ENCODE results near the gene NRBF2.
A peak's percentile ranks its signal among the peaks of the same experiment; 100 is the strongest.

Gene NRBF2

GRCh38 chr10:63157845-63158624, 24.9 kb downstream of the NRBF2 start:
- no peak overlapping the region for H3K4me3 ChIP-seq (ENCODE audit: control insufficient read depth, low read depth, low read length)
- DNase-seq (ENCODE audit: low read depth) = peak; percentile 84
- TF ChIP-seq CTCF (IDR thresholded peaks at IDR 0.05; ENCODE audit: control insufficient read depth, insufficient read depth, low read depth, low read length, missing control alignments) = peak; percentile 71

GRCh38 chr10:63161592-63161991, 28.5 kb downstream of the NRBF2 start:
- H3K4me3 ChIP-seq (ENCODE audit: control insufficient read depth, low read depth, low read length) = no peak overlapping the region
- DNase-seq (ENCODE audit: low read depth) = no peak
- no peak for TF ChIP-seq CTCF (IDR thresholded peaks at IDR 0.05; ENCODE audit: control insufficient read depth, insufficient read depth, low read depth, low read length, missing control alignments)

- TF ChIP-seq CTCF (IDR thresholded peaks at IDR 0.05; ENCODE audit: control insufficient read depth, insufficient read depth, low read depth, low read length, missing control alignments) = no peak
- H3K4me3 ChIP-seq (ENCODE audit: control insufficient read depth, low read depth, low read length) = no peak overlapping the region
- DNase-seq (ENCODE audit: low read depth) = no peak
Observed at GRCh38 chr10:63164166-63164623, 31.1 kb downstream of the NRBF2 start.

- no peak for TF ChIP-seq CTCF (IDR thresholded peaks at IDR 0.05; ENCODE audit: control insufficient read depth, insufficient read depth, low read depth, low read length, missing control alignments)
- no peak overlapping the region for H3K4me3 ChIP-seq (ENCODE audit: control insufficient read depth, low read depth, low read length)
- DNase-seq (ENCODE audit: low read depth) = no peak
Observed at GRCh38 chr10:63165249-63165648, 32.1 kb downstream of the NRBF2 start.

GRCh38 chr10:63166742-63167258, 33.7 kb downstream of the NRBF2 start:
- peak; percentile 55 for DNase-seq (ENCODE audit: low read depth)
- TF ChIP-seq CTCF (IDR thresholded peaks at IDR 0.05; ENCODE audit: control insufficient read depth, insufficient read depth, low read depth, low read length, missing control alignments) = peak; percentile 79
- no peak overlapping the region for H3K4me3 ChIP-seq (ENCODE audit: control insufficient read depth, low read depth, low read length)

- no peak for TF ChIP-seq CTCF (IDR thresholded peaks at IDR 0.05; ENCODE audit: control insufficient read depth, insufficient read depth, low read depth, low read length, missing control alignments)
Observed at GRCh38 chr10:63168821-63169462, 35.8 kb downstream of the NRBF2 start.

More at GRCh38 chr10:63168821-63169462, 35.8 kb downstream of the NRBF2 start:
- DNase-seq (ENCODE audit: low read depth) = no peak
- no peak overlapping the region for H3K4me3 ChIP-seq (ENCODE audit: control insufficient read depth, low read depth, low read length)

All from AG09309 (cell line).